SH-SY5Y (cell line): ENCODE data around the gene NUMBL.

Experiments used
- GATA2 ChIP-seq: IDR thresholded peaks from 2 replicates; pipeline ENCODE4 v1.6.1; 2011; ENCODE audit warnings: mild to moderate bottlenecking, low read depth, low read length
- GATA3 ChIP-seq: IDR thresholded peaks from 2 replicates; pipeline ENCODE4 v1.6.1; 2011; ENCODE audit warnings: low read depth, mild to moderate bottlenecking, low read length, moderate library complexity

GRCh38 chr19:40673397-40673796, 17.1 kb downstream of the NUMBL start:
- TF ChIP-seq GATA2 (no peak), GATA3 (no peak)
